HEK293 (cell line): Measurements from ENCODE around the gene OR6Y1.

Source experiments
- HOXC10 ChIP-seq: sonication (generic); formaldehyde crosslinking; IDR thresholded peaks from 2 replicates; pipeline ENCODE4 v1.8.1; 2023; ENCODE audit warnings: mild to moderate bottlenecking, missing genetic modification reagents
- KLF16 ChIP-seq: fragments of 450-650 bp; formaldehyde crosslinking; IDR thresholded peaks from 2 replicates; pipeline ENCODE4 v1.5.1; 2017; ENCODE audit warnings: missing biosample characterization, missing genetic modification characterization
- ZBTB20 ChIP-seq: fragments of 450-650 bp; formaldehyde crosslinking; IDR thresholded peaks from 2 replicates; pipeline ENCODE4 v1.5.1; 2016; ENCODE audit warnings: missing biosample characterization, missing genetic modification characterization
- ZBTB21 ChIP-seq: fragments of 450-650 bp; formaldehyde crosslinking; IDR thresholded peaks from 2 replicates; pipeline ENCODE4 v1.5.1; 2017; ENCODE audit warnings: missing biosample characterization, missing genetic modification characterization
- ZNF155 ChIP-seq: fragments of 450-650 bp; formaldehyde crosslinking; IDR thresholded peaks from 2 replicates; pipeline ENCODE4 v1.5.1; 2016; ENCODE audit warnings: missing biosample characterization, missing genetic modification characterization
- ZNF175 ChIP-seq: fragments of 450-650 bp; formaldehyde crosslinking; IDR thresholded peaks from 2 replicates; pipeline ENCODE4 v1.5.1; 2016; ENCODE audit warnings: missing biosample characterization, missing genetic modification characterization
- ZNF266 ChIP-seq: fragments of 450-650 bp; formaldehyde crosslinking; IDR thresholded peaks from 2 replicates; pipeline ENCODE4 v1.5.1; 2016; ENCODE audit warnings: missing biosample characterization, missing genetic modification characterization, low read depth
- ZNF302 ChIP-seq: fragments of 450-650 bp; formaldehyde crosslinking; IDR thresholded peaks from 2 replicates; pipeline ENCODE4 v1.5.1; 2016; ENCODE audit warnings: missing biosample characterization, missing genetic modification characterization, low read depth
- ZNF311 ChIP-seq: fragments of 450-650 bp; formaldehyde crosslinking; IDR thresholded peaks from 2 replicates; pipeline ENCODE4 v1.5.1; 2017; ENCODE audit warnings: missing biosample characterization, missing genetic modification characterization, borderline replicate concordance
- ZNF768 ChIP-seq: fragments of 450-650 bp; formaldehyde crosslinking; IDR thresholded peaks from 2 replicates; pipeline ENCODE4 v1.5.1; 2018; ENCODE audit warnings: missing biosample characterization, mild to moderate bottlenecking, missing genetic modification characterization
- ZNF776 ChIP-seq: fragments of 450-650 bp; formaldehyde crosslinking; IDR thresholded peaks from 2 replicates; pipeline ENCODE4 v1.5.0; 2017; ENCODE audit warnings: missing biosample characterization, missing genetic modification characterization, borderline replicate concordance
- TF ChIP-seq, protein P1 (sequence below): fragments of 450-650 bp; formaldehyde crosslinking; IDR thresholded peaks from 2 replicates; pipeline ENCODE4 v1.5.1; 2017; ENCODE audit warnings: missing biosample characterization, missing genetic modification characterization
- TF ChIP-seq, protein P2 (sequence below): fragments of 450-650 bp; formaldehyde crosslinking; IDR thresholded peaks from 2 replicates; pipeline ENCODE4 v1.5.1; 2016; ENCODE audit warnings: missing biosample characterization, missing genetic modification characterization
- TF ChIP-seq, protein P3 (sequence below): fragments of 450-650 bp; formaldehyde crosslinking; IDR thresholded peaks from 2 replicates; pipeline ENCODE4 v1.5.1; 2016; ENCODE audit warnings: missing biosample characterization, missing genetic modification characterization

DNA sequence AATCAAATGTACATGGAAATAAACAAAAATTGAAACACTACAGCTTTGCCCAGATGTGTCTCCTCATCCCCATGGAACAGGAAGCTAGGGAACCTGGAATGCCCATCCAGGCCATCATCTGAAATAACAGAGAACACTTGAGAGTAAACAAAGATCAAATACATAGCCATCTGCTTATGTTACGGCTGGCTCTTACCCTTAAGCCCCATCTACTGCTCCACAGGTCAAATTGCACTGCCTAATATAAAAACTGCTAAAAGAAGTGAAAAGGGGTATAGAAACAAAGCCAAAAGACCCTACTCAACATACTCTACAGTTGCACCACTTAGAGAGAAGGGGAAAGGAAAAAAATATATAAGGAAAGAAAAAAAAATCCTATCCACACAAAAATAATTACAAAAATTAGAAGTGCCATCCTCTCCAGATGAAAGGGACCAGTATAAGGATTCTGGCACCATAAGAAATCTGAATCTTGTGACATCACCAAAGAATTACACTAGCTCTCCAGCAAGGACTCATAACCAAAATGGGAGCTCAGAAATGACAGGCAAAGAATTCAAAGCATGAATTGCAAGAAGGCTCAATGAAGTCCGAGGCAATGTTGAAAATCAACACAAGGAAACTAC, 26.9 kb downstream of the OR6Y1 start:
- TF ChIP-seq ZNF768 (tag by site-specific recombination) (no peak), ZNF155 (tag by site-specific recombination) (no peak), ZNF266 (tag by site-specific recombination) (no peak), ZBTB21 (tag by site-specific recombination) (no peak), KLF16 (tag by site-specific recombination) (no peak), ZNF776 (tag by site-specific recombination) (no peak), ZBTB20 (tag by site-specific recombination) (no peak), ZNF175 (tag by site-specific recombination) (no peak), ZNF302 (tag by site-specific recombination) (no peak), ZNF311 (tag by site-specific recombination) (no peak), HOXC10 (no peak)
- TF ChIP-seq, protein P1, sequence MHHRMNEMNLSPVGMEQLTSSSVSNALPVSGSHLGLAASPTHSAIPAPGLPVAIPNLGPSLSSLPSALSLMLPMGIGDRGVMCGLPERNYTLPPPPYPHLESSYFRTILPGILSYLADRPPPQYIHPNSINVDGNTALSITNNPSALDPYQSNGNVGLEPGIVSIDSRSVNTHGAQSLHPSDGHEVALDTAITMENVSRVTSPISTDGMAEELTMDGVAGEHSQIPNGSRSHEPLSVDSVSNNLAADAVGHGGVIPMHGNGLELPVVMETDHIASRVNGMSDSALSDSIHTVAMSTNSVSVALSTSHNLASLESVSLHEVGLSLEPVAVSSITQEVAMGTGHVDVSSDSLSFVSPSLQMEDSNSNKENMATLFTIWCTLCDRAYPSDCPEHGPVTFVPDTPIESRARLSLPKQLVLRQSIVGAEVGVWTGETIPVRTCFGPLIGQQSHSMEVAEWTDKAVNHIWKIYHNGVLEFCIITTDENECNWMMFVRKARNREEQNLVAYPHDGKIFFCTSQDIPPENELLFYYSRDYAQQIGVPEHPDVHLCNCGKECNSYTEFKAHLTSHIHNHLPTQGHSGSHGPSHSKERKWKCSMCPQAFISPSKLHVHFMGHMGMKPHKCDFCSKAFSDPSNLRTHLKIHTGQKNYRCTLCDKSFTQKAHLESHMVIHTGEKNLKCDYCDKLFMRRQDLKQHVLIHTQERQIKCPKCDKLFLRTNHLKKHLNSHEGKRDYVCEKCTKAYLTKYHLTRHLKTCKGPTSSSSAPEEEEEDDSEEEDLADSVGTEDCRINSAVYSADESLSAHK (tag by site-specific recombination), result no peak
- TF ChIP-seq, protein P2, sequence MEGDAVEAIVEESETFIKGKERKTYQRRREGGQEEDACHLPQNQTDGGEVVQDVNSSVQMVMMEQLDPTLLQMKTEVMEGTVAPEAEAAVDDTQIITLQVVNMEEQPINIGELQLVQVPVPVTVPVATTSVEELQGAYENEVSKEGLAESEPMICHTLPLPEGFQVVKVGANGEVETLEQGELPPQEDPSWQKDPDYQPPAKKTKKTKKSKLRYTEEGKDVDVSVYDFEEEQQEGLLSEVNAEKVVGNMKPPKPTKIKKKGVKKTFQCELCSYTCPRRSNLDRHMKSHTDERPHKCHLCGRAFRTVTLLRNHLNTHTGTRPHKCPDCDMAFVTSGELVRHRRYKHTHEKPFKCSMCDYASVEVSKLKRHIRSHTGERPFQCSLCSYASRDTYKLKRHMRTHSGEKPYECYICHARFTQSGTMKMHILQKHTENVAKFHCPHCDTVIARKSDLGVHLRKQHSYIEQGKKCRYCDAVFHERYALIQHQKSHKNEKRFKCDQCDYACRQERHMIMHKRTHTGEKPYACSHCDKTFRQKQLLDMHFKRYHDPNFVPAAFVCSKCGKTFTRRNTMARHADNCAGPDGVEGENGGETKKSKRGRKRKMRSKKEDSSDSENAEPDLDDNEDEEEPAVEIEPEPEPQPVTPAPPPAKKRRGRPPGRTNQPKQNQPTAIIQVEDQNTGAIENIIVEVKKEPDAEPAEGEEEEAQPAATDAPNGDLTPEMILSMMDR, result peak; percentile 30; the same call in 1 of the 2 replicates
- TF ChIP-seq, protein P3, sequence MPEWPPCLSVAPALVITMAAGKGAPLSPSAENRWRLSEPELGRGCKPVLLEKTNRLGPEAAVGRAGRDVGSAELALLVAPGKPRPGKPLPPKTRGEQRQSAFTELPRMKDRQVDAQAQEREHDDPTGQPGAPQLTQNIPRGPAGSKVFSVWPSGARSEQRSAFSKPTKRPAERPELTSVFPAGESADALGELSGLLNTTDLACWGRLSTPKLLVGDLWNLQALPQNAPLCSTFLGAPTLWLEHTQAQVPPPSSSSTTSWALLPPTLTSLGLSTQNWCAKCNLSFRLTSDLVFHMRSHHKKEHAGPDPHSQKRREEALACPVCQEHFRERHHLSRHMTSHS (tag by site-specific recombination), result no peak
